Tibial nerve (tissue), 4 donors: Measurements from ENCODE around the gene CCNG1. TPM values are rescaled to one million over a fixed set of nuclear protein-coding genes. Genes with fewer than 3 reads are reported as not detected.

Experiments
- DNase-seq, 2 donors: peaks; one replicate each; pipeline ENCODE4 v3.0.0-alpha.2; 2019; ENCODE audit warnings: low spot score in 2 of 2
- H3K27ac ChIP-seq, 4 donors: fragments of 200-600 bp; sonication (generic) in 3 of 4; one replicate each; pipeline ENCODE4 v1.5.1; 2017 to 2019; ENCODE audit warnings: mild to moderate bottlenecking in 1 of 4
- H3K27me3 ChIP-seq, 2 donors: fragments of 200-600 bp; sonication (generic) in 1 of 2; one replicate each; pipeline versions ENCODE4 v1.5.1 to v1.6.0; 2017 to 2019
- H3K36me3 ChIP-seq, 3 donors: fragments of 200-600 bp; sonication (generic); one replicate each; pipeline ENCODE4 v1.5.1; 2018 to 2019
- H3K4me1 ChIP-seq, 4 donors: fragments of 200-600 bp; sonication (generic) in 3 of 4; one replicate each; pipeline ENCODE4 v1.5.1; 2017 to 2019
- H3K4me3 ChIP-seq, 4 donors: fragments of 200-600 bp; sonication (generic) in 3 of 4; one replicate each; pipeline ENCODE4 v1.5.1; 2017 to 2019; ENCODE audit warnings: mild to moderate bottlenecking in 1 of 4, moderate library complexity in 1 of 4
- H3K9me3 ChIP-seq, 4 donors: fragments of 200-600 bp; sonication (generic) in 3 of 4; one replicate each; pipeline ENCODE4 v1.5.1; 2017 to 2019
- EP300 ChIP-seq, 2 donors: sonication (generic); formaldehyde crosslinking; IDR thresholded peaks; one replicate each; pipeline ENCODE4 v1.6.1; 2017; ENCODE audit warnings: antibody characterized with exemption in 2 of 2, mild to moderate bottlenecking in 1 of 2
- POLR2A ChIP-seq, 2 donors: fragments of 450-650 bp; IDR thresholded peaks; one replicate each; pipeline ENCODE4 v1.6.1; 2017; ENCODE audit warnings: antibody characterized with exemption in 2 of 2, mild to moderate bottlenecking in 2 of 2, moderate library complexity in 2 of 2
- WGBS, 2 donors: methylation state at CpG; one replicate each; pipeline ENCODE4 v1.1.5; 2018; 5-methylcytosine and 5-hydroxymethylcytosine counted together
- total RNA-seq, 4 donors: library from RNA; depleted of rRNA; stranded (reverse); fragments of >200 nt; gene quantifications; one replicate each; pipeline ENCODE4 v1.1.0, GENCODE V29; 2016
- TF ChIP-seq, protein P1 (sequence below), 5 experiments: fragments of 200-600 bp in 3 of 5; fragments of 450-650 bp in 2 of 5; sonication (generic) in 3 of 5; IDR thresholded peaks; one replicate each; pipeline ENCODE4 v1.5.1; 2016 to 2019; ENCODE audit warnings: antibody characterized with exemption in 5 of 5, mild to moderate bottlenecking in 3 of 5, moderate library complexity in 2 of 5

The CCNG1 gene
- total RNA-seq, 4 donors from 2014 or later, result 103 to 146 (median 113) TPM

DNA sequence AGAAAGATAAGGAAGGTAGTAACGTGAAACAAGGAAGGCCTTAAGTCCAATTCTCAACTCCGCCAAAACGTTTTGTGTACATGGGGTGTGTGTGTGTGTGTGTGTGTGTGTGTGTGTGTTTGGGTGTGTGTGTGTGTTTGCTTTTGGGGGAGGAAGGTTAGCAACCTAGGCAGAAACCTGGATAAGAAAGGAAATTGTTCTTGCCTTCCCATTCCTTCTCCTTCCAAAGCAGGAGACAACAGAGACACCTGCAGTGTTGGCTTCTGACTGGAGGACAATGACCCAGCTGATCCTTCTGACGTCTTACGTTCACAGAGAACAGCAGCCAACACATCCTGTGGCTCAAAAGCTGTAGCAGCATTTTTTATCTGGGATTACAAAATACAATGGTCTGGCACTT lies 4.1 kb upstream of the CCNG1 start:
- no peaks in the 10 kb centered on the region for H3K9me3 ChIP-seq
- H3K4me1 ChIP-seq, result peaks cover 0 to 15% (median 4%) of the 10 kb centered on the region in 4 donors
- no peak overlapping the region for H3K4me3 ChIP-seq
- TF ChIP-seq, protein P1, sequence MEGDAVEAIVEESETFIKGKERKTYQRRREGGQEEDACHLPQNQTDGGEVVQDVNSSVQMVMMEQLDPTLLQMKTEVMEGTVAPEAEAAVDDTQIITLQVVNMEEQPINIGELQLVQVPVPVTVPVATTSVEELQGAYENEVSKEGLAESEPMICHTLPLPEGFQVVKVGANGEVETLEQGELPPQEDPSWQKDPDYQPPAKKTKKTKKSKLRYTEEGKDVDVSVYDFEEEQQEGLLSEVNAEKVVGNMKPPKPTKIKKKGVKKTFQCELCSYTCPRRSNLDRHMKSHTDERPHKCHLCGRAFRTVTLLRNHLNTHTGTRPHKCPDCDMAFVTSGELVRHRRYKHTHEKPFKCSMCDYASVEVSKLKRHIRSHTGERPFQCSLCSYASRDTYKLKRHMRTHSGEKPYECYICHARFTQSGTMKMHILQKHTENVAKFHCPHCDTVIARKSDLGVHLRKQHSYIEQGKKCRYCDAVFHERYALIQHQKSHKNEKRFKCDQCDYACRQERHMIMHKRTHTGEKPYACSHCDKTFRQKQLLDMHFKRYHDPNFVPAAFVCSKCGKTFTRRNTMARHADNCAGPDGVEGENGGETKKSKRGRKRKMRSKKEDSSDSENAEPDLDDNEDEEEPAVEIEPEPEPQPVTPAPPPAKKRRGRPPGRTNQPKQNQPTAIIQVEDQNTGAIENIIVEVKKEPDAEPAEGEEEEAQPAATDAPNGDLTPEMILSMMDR (IDR thresholded peaks at IDR 0.05), result no peak
- TF ChIP-seq POLR2A (IDR thresholded peaks at IDR 0.05) (no peak), EP300 (IDR thresholded peaks at IDR 0.05) (no peak)
- 51 to 58% methylated on average over 5 of the region's 5 CpGs for WGBS, 2 donors
- DNase-seq, result no peak
- H3K27me3 ChIP-seq, result no peaks in the 10 kb centered on the region
- no peak overlapping the region for H3K27ac ChIP-seq
- no peaks in the 10 kb centered on the region for H3K36me3 ChIP-seq

DNA sequence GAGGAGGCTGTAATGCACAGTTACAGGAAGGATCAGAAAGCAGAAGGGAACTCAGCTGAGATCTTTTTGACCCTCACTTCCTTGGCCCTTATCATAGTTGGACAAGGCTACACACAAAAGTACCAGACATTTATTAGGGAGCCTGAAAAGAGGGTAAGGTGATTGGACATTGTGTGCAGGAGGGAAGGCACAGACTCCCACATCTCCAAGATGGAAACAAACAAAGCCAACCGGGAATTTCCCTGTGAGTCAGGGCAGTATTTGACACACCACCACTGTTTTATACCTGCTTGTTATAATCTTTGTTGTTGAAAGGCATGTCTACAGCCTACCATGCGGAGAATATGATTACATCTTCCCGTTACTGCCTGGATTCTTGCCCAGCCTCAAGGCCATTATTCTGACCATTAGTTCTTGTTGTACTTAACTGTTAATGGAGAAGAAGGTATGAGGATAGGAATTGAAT lies 3.0 kb upstream of the CCNG1 start:
- no peak for DNase-seq
- TF ChIP-seq EP300 (IDR thresholded peaks at IDR 0.05), result no peak
- no peak for TF ChIP-seq POLR2A (IDR thresholded peaks at IDR 0.05)
- TF ChIP-seq, protein P1 (IDR thresholded peaks at IDR 0.05), result no peak
- no peaks in the 10 kb centered on the region for H3K36me3 ChIP-seq

DNA sequence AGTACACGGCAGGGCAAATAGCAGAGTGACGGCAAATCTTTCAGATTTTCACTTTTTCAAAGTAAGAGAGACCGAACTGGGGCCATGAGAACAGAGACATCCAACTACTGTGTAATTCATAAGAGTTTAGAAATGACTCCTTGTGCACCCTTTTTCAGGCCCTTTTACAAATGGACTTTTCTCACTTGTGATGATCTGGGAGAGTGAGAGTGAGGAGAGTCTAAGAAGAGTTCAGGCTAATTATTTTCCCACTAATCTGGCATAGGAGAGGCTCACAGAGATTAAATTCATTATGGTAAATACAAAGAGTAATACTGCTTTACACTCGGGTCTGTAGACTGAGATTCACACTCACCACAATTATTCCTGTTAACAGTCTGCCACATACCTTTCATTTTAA lies 880 bp upstream of the CCNG1 start:
- DNase-seq, result no peak
- no peaks in the 10 kb centered on the region for H3K27me3 ChIP-seq
- peak overlapping the region in 2 of 4 donors; percentile 94 to 98 for H3K4me3 ChIP-seq
- peaks cover 0 to 6% (median 0%) of the 10 kb centered on the region in 3 donors for H3K36me3 ChIP-seq
- TF ChIP-seq, protein P1 (IDR thresholded peaks at IDR 0.05), result no peak
- TF ChIP-seq POLR2A (IDR thresholded peaks at IDR 0.05) (no peak), EP300 (IDR thresholded peaks at IDR 0.05) (no peak)
- WGBS, 2 donors, result 72 to 77% methylated on average over 4 of the region's 4 CpGs
- H3K9me3 ChIP-seq, result no peaks in the 10 kb centered on the region
- peak overlapping the region; percentile 88 to 94 (median 94) for H3K27ac ChIP-seq
- peaks cover 0 to 42% (median 24%) of the 10 kb centered on the region in 4 donors for H3K4me1 ChIP-seq

More for the DNA sequence above, 3.0 kb upstream of the CCNG1 start:
- H3K4me3 ChIP-seq, result no peak overlapping the region
- peaks cover 0 to 27% (median 15%) of the 10 kb centered on the region in 4 donors for H3K4me1 ChIP-seq
- H3K27ac ChIP-seq, result no peak overlapping the region
- H3K9me3 ChIP-seq, result no peaks in the 10 kb centered on the region
- no peaks in the 10 kb centered on the region for H3K27me3 ChIP-seq
- 32 to 38% methylated on average over 3 of the region's 3 CpGs for WGBS, 2 donors

DNA sequence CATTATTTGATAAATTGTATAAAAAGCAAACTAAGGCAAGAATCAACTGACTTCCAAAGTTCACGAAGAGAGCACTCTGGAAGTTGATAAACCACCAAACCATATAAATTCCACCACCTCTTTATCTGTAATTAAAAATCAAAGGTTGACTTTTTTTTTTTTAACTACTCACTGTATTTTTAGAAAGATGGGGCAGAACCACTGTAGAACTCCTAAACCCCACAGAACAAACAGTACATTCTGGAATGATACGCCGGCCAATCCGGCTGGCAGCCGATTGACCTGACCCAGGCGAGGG lies 435 bp upstream of the CCNG1 start:
- H3K4me1 ChIP-seq, result peaks cover 0 to 44% (median 24%) of the 10 kb centered on the region in 4 donors
- H3K9me3 ChIP-seq, result no peaks in the 10 kb centered on the region
- DNase-seq, result no peak
- H3K36me3 ChIP-seq, result peaks cover 0 to 10% (median under 1%) of the 10 kb centered on the region in 3 donors
- peak overlapping the region; percentile 88 to 94 (median 94) for H3K27ac ChIP-seq
- peak overlapping the region; percentile 74 to 98 (median 96) for H3K4me3 ChIP-seq
- 2 to 3% methylated on average over 6 of the region's 6 CpGs for WGBS, 2 donors
- no peak for TF ChIP-seq POLR2A (IDR thresholded peaks at IDR 0.05)
- TF ChIP-seq EP300 (IDR thresholded peaks at IDR 0.05), result no peak
- TF ChIP-seq, protein P1 (IDR thresholded peaks at IDR 0.05), result no peak
- H3K27me3 ChIP-seq, result no peaks in the 10 kb centered on the region

DNA sequence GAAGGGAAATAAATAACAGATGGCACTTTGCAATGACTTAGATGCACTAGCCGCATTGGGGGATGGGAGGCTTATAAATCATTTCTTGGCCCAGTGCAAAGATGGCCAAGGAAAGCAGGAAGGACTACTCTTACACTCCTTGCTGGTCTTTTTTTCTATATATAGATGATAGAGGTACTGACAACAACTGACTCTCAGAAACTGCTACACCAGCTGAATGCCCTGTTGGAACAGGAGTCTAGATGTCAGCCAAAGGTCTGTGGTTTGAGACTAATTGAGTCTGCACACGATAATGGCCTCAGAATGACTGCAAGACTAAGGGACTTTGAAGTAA lies 1.7 kb downstream of the CCNG1 start:
- H3K27ac ChIP-seq, result no peak overlapping the region
- no peak for TF ChIP-seq POLR2A (IDR thresholded peaks at IDR 0.05)
- no peaks in the 10 kb centered on the region for H3K27me3 ChIP-seq
- peaks cover 0 to 44% (median 24%) of the 10 kb centered on the region in 4 donors for H3K4me1 ChIP-seq
- no peaks in the 10 kb centered on the region for H3K9me3 ChIP-seq
- peaks cover 0 to 31% (median 5%) of the 10 kb centered on the region in 3 donors for H3K36me3 ChIP-seq
- DNase-seq, result no peak
- 39 to 55% methylated on average over 2 of the region's 2 CpGs for WGBS, 2 donors
- H3K4me3 ChIP-seq, result peak overlapping the region in 2 of 4 donors; percentile 94 to 98

DNA sequence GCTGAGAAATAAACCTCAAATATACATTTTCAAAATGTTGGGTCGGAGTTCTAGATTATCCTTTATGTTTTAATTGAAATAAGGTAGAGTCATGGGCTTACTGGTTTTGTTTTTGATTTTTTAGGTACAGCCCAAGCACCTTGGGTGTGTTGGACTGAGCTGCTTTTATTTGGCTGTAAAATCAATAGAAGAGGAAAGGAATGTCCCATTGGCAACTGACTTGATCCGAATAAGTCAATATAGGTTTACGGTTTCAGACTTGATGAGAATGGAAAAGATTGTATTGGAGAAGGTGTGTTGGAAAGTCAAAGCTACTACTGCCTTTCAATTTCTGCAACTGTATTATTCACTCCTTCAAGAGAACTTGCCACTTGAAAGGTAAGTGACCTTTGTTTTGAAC lies 3.6 kb downstream of the CCNG1 start:
- TF ChIP-seq, protein P1 (IDR thresholded peaks at IDR 0.05), result no peak
- 92 to 99% methylated on average over 3 of the region's 3 CpGs for WGBS, 2 donors
- H3K36me3 ChIP-seq, result peaks cover 0 to 49% (median 5%) of the 10 kb centered on the region in 3 donors

More for the DNA sequence above, 3.6 kb downstream of the CCNG1 start:
- H3K4me1 ChIP-seq, result peaks cover 0 to 40% (median 24%) of the 10 kb centered on the region in 4 donors
- DNase-seq, result no peak
- H3K4me3 ChIP-seq, result no peak overlapping the region
- no peaks in the 10 kb centered on the region for H3K27me3 ChIP-seq
- H3K9me3 ChIP-seq, result no peaks in the 10 kb centered on the region
- no peak overlapping the region for H3K27ac ChIP-seq
